GM21786 (cell line): Measurements from ENCODE around the gene ABCF1.

Source experiments
- ATAC-seq: cut with Tn5 transposase; IDR thresholded peaks from one replicate; pipeline ENCODE4 v1.9.1; 2021; ENCODE audit not compliant: unreplicated experiment

ABCF1 gene

GRCh38 chr6:30556906-30557682 is 14.1 kb upstream of the ABCF1 start, which contains the start of gene PRR3:
PRR3 (plus strand) TSS chr6:30557295; CDS start chr6:30557345, 50 bp downstream.
- ATAC-seq = peak; percentile 44

DNA sequence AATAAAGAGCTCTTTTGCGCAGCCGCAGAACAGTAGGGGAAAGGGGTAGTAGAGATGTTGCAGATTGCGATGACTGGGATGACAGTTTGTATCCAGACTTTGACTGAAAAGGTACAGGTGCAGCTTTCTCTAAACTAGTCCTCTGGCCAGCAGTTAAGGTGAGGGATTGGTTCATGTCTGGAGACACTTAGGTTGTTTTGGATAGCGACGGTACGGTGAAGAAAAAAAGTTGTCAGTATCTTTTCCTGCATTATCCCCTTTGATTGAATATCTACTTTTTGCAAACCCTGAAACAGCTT is 13.6 kb upstream of the ABCF1 start:
- no peak for ATAC-seq

DNA sequence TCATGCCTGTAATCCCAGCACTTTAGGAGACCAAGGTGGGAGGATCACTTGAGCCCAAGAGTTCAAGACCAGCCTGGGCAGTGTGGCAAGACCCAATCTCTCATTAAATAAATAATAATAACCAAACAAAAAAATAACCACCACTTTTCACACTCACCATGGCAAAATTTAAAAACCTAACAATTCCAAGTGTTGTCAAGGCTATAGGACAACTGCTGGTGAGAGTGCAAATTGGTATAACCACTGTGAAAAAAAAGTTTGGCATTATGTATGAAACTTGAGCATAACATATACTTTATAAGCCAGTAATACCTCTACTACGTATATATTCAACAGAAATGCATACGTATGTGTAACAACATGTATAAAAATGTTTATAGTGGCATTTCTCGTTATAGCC is 10.3 kb upstream of the ABCF1 start:
- no peak for ATAC-seq

DNA sequence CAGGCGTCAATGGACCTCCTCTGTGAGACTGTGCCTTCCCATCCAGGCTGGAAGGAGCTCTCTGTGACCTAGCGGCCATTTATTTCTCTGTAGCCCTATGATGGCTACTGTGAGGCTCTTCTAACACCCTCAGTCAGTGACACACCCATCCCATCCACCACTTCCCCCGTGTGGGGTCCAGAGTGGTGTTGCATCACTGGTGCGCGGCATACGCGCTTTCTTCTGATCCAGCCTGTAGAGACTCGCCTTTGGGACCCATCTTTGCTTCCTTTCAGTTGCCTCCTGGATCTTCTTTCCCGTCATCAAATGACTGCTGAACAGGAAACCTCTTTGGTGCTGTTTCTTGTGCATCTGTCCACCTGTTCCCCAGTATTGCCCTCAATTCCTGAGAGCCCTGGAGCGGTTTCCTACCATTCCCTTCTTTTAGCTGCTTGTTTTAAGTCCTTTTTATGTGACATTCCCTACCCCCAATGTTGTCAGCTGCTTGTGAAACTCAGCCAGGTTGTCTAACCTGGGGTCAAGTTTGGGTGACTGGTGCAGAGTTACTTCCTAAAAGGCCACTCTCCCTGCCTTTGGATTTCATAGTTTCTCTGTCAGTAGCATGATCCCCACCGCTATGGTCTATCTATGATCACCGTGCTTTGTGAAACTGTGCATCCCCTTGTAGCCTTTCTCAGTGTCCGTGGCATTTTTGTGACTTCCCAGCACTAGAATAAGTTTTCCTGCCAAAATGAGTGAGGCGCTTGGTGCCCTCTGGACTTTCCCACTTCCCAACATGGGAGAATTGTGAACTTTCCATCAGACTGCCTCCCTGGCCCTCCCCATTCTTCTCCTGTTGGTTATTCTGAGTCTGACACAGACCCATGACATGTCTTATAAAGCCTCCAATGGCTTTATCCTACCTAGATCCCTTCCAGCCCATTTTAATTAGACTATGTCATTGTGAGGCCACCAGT is 8.5 kb upstream of the ABCF1 start:
- no peak for ATAC-seq

DNA sequence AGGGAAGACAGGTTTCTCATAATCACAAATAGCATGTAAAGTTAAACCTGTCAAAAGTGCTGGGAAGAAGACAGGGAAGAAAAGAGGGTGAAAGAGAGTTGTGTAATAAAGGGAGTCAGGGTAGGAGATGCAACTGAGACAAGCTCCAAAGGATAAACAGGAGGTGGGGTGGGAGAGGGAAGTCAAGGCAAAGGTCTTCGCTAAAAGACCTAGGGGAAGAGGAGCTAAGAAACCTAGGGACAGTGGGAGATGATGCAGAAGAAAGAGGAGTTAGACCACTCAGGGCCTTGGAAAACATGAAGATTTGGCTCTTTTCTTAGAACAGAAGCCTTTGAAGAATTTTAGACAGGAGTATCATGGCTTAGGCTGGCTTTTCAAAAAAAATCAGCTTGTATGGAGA is 7.1 kb upstream of the ABCF1 start:
- ATAC-seq = no peak

GRCh38 chr6:30565772-30566171 is 5.5 kb upstream of the ABCF1 start:
- no peak for ATAC-seq

DNA sequence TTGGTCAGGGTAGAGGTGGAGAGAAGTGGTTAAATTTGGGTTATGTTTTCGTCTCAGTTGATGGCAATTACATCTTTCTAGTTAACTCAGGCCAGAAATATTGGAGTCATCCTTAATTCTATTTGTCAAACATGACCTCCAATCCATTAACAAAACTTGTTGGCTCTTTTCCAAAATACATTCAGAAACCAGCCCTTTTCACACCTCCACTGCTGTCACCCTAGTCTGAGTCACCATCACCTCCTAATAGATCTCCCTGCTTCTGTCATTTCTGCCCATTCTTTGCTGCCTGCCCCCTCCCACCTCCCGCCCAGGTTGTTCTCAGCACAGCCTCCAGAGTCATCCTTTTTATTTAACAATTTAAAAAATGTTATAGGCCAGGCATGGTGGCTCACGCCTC is 3.0 kb upstream of the ABCF1 start:
- ATAC-seq = no peak

DNA sequence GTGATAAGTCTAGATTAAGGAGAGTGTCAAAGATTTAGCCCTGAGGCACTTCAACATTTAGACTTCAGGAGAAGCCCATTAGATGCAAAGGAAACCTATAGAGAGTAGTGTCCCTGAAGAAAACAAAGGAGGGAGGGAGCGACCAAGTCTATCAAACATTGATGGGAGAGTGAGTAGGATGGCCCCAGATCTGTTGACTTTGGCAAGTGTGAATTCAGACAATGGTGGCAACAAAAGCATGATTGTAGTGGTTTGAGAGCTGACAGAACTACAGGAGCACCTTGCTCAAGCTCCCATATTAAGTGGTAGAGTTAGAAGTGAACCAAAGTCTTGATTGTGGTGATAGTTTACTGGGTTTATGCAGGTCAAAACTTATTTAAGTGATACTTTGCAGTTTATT is 979 bp upstream of the ABCF1 start:
- ATAC-seq = no peak

DNA sequence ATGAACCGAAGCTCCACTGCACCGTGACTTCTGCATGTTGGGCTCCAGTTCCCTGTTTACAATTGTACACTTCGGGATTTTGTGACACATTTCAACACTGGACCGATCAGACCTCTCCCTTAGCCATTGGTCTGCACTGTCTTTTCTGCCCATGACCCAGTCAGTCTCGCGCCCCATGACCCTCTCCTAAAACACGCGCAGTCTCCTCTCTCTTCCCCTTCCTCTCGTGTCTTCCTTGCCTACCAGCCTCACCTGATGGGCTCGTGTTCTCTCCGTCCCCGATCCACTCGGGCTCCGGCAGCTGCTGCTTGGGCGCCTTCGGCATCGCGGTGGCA is 535 bp upstream of the ABCF1 start:
- ATAC-seq = no peak

DNA sequence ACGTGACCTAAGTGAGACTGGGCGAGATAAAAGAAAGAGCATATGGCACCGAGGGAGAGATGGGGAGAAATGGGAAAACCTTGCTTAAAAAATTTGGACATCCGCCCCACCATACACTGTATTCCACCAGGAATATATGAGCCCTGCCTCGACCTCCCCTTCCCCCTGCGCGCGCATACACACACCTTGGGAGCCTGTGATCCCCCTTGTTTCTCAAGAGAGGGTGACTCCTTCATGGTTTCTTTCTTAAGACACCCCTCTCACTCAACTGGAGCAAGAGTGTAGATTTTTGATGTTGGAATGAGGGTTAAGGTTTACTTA is 480 bp downstream of the ABCF1 start:
- no peak for ATAC-seq

- ATAC-seq = no peak
Measured at GRCh38 chr6:30572148-30572547, 906 bp downstream of the ABCF1 start.

GRCh38 chr6:30573113-30573512 is 1.9 kb downstream of the ABCF1 start:
- ATAC-seq = no peak

GRCh38 chr6:30578051-30578450 is 6.8 kb downstream of the ABCF1 start:
- no peak for ATAC-seq

DNA sequence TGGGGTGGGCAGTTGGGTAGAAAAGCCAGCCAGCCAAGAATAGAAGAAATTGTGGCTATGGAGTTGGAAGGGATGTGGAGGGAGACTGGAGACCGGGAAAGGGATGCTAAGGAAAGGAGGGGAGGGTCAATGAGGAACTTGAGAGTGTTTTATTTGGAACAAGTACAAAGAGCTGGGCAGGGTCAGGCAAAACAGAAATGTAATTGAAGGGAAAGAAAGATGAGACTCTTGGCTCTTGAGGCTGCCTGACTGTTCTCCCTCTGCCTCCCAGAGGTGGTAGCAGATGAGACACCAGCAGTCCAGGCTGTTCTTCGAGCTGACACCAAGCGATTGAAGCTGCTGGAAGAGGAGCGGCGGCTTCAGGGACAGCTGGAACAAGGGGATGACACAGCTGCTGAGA is 12.7 kb downstream of the ABCF1 start:
- no peak for ATAC-seq

GRCh38 chr6:30589754-30590358 is 18.6 kb downstream of the ABCF1 start:
- ATAC-seq = no peak

- ATAC-seq = no peak
Measured at GRCh38 chr6:30590509-30590908, 19.3 kb downstream of the ABCF1 start.

- no peak for ATAC-seq
Measured at GRCh38 chr6:30591008-30591407, 19.8 kb downstream of the ABCF1 start.

DNA sequence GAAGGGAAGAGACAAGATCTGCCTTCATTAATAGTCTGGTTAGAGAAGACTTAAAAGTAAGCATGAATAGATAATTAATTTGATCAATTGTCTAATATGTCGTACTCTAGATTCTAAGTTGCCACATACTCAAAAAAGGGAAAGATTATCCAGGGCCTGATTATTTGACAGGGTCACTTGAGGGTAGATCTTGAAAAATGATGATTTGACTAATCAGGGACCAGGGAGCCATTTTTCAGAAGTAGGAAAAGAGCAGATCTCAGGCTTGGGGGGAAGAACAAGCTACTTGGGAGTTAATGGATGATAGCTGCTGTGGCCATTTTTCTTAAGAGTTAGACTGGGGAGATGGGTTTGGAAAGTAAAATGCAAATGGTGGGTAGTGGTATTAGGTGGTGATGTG is 21.0 kb downstream of the ABCF1 start:
- ATAC-seq = no peak

DNA sequence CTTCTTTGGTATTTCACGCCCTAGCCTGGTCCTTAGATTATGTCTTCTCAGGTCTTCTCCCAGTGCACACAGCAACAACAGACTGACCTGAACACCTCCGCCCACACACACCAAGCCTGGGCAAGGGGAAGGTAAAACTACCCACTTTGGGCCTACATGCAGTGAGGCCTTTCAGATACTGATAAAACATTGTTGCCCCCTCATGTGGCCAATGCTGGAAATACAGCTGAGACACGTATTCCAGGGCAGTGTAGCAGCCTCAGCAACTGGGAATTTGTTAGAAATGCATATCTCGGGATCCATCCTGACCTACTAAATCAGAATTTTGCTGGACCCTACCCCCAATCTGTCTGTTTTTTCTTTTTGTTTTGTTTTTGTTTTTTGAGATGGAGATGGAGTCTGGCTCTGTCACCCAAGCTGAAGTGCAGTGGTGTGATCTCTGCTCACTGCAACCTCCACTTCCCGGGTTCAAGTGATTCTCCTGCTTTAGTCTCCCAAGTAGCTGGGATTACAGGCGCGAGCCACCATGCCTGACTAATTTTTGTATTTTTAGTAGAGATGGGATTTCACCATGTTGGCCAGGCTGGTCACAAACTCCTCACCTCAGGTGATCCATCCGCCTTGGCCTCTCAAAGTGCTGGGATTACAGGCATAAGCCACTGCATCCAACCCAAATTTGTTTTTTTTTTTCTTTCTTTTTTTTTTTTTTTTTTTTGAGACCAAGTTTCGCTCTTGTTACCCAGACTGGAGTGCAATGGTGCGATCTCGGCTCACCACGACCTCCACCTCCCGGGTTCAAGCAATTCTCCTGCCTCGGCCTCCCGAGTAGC is 26.3 kb downstream of the ABCF1 start:
- peak; percentile 81 for ATAC-seq

DNA sequence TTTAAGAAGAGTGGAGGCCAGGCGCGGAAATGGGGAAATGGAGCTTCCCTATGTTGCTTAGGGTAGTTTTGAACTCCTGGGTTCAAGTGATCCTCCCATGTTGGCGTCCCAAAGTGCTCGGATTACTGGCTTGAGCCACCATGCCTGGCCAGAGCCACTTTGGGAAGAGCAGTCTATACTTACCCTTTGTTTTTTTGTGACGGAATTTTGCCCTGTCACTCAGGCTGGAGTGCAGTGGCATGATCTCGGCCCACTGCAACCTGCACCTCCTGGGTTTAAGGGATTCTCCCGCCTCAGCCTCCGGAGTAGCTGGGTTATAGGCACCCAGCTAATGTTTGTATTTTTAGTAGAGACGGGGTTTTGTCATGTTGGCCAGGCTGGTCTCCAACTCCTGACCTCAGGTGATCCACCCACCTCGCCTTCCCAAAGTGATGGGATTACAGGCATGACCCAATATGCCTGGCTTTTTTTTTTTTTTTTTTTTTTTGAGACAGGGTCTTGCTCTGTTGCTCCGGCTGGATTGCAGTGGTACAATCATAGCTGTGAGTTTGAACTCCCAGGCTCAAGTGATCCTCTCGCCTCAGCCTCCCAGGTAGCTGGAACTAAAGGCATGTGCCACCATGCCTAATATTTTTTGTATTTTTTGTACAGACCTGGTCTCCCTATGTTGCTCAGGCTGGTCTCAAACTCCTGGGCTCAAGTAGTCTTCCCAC is 27.8 kb downstream of the ABCF1 start:
- no peak for ATAC-seq
